Glomerular visceral epithelial cell (primary cell): ENCODE measurements around the gene SMG6.
A peak's percentile ranks its signal among the peaks of the same experiment; 100 is the strongest.
"Not testable (repeated sequence)": the region's sequence is repeated elsewhere in the genome, so short reads cannot be mapped to it uniquely, and the experiment has no call there.

Experiments
- DNase-seq: peaks from one replicate; pipeline ENCODE4 v3.0.0-alpha.2; 2016; ENCODE audit errors: extremely low spot score

SMG6 gene

GRCh38 chr17:2202996-2203575 is 100.5 kb downstream of the SMG6 start:
- no peak for DNase-seq

GRCh38 chr17:2202302-2202995 is 101.1 kb downstream of the SMG6 start:
- DNase-seq = no peak

GRCh38 chr17:2199386-2199785 is 104.2 kb downstream of the SMG6 start:
- DNase-seq = not testable (repeated sequence)

- DNase-seq = no peak
Measured at GRCh38 chr17:2198927-2199326, 104.7 kb downstream of the SMG6 start.

GRCh38 chr17:2197271-2197670 is 106.3 kb downstream of the SMG6 start:
- DNase-seq = no peak

GRCh38 chr17:2195729-2196128 is 107.9 kb downstream of the SMG6 start:
- DNase-seq = peak; percentile 39

- no peak for DNase-seq
Measured at GRCh38 chr17:2194889-2195335, 108.7 kb downstream of the SMG6 start.

- DNase-seq = peak; percentile 97
Measured at GRCh38 chr17:2192367-2193057, 111.1 kb downstream of the SMG6 start.

- no peak for DNase-seq
Measured at GRCh38 chr17:2191785-2192184, 111.8 kb downstream of the SMG6 start.

- no peak for DNase-seq
Measured at GRCh38 chr17:2191227-2191626, 112.4 kb downstream of the SMG6 start.

- DNase-seq = no peak
Measured at GRCh38 chr17:2190014-2190413, 113.6 kb downstream of the SMG6 start.

- no peak for DNase-seq
Measured at GRCh38 chr17:2188971-2189630, 114.5 kb downstream of the SMG6 start.

- no peak for DNase-seq
Measured at GRCh38 chr17:2187758-2188157, 115.8 kb downstream of the SMG6 start.

GRCh38 chr17:2186937-2187336 is 116.6 kb downstream of the SMG6 start:
- no peak for DNase-seq

- DNase-seq = no peak
Measured at GRCh38 chr17:2184993-2185931, 118.3 kb downstream of the SMG6 start.

- DNase-seq = no peak
Measured at GRCh38 chr17:2183346-2183745, 120.2 kb downstream of the SMG6 start.

GRCh38 chr17:2181897-2182448 is 121.6 kb downstream of the SMG6 start:
- DNase-seq = no peak

GRCh38 chr17:2181206-2181896 is 122.2 kb downstream of the SMG6 start:
- DNase-seq = no peak

GRCh38 chr17:2180768-2181167 is 122.8 kb downstream of the SMG6 start:
- DNase-seq = no peak

GRCh38 chr17:2179615-2180295 is 123.8 kb downstream of the SMG6 start:
- peak; percentile 71 for DNase-seq
